HepG2 (cell line): Measurements from ENCODE around the gene VAMP2. TPM values are rescaled to one million over a fixed set of nuclear protein-coding genes. Genes with fewer than 3 reads are reported as not detected.
A peak's percentile ranks its signal among the peaks of the same experiment; 100 is the strongest.

Source experiments
- ARID5B ChIP-seq: IDR thresholded peaks from 2 replicates; pipeline ENCODE4 v1.4.0; 2020; ENCODE audit warnings: mild to moderate bottlenecking, missing genetic modification reagents
- EED ChIP-seq: sonication (generic); formaldehyde crosslinking; IDR thresholded peaks from 2 replicates; pipeline ENCODE4 v1.5.0; 2020; ENCODE audit warnings: mild to moderate bottlenecking, missing genetic modification reagents
- FIP1L1 ChIP-seq: fragments of 200-400 bp; formaldehyde crosslinking; IDR thresholded peaks from 2 replicates; pipeline ENCODE4 v1.6.1; 2018; ENCODE audit warnings: low read depth, mild to moderate bottlenecking, low read length, moderate library complexity, borderline replicate concordance; ENCODE audit not compliant: insufficient read depth
- FOSL2 ChIP-seq: sonication (generic); formaldehyde crosslinking; IDR thresholded peaks from 2 replicates; pipeline ENCODE4 v1.4.0; 2020; ENCODE audit warnings: missing genetic modification reagents
- GTF3A ChIP-seq: sonication (generic); formaldehyde crosslinking; conservative IDR thresholded peaks from 2 replicates; pipeline ENCODE4 v1.4.0; 2020; ENCODE audit warnings: mild to moderate bottlenecking, missing genetic modification reagents
- PATZ1 ChIP-seq: sonication (generic); formaldehyde crosslinking; IDR thresholded peaks from 2 replicates; pipeline ENCODE4 v1.4.0; 2020; ENCODE audit warnings: missing genetic modification reagents
- REL ChIP-seq: sonication (generic); formaldehyde crosslinking; conservative IDR thresholded peaks from 2 replicates; pipeline ENCODE4 v1.8.0; 2022; ENCODE audit warnings: mild to moderate bottlenecking, missing genetic modification reagents, moderate library complexity
- SRY ChIP-seq: sonication (generic); formaldehyde crosslinking; IDR thresholded peaks from 2 replicates; pipeline ENCODE4 v1.8.0; 2022; ENCODE audit warnings: mild to moderate bottlenecking, missing genetic modification reagents
- TAF1 ChIP-seq: sonication (generic); formaldehyde crosslinking; IDR thresholded peaks from 2 replicates; pipeline ENCODE4 v1.4.0; 2020; ENCODE audit warnings: missing genetic modification reagents
- XBP1 ChIP-seq: sonication (generic); formaldehyde crosslinking; IDR thresholded peaks from 2 replicates; pipeline ENCODE4 v1.5.0; 2020; ENCODE audit warnings: missing genetic modification reagents
- ZNF234 ChIP-seq: sonication (generic); formaldehyde crosslinking; conservative IDR thresholded peaks from 2 replicates; pipeline ENCODE4 v1.5.1; 2020; ENCODE audit warnings: mild to moderate bottlenecking, missing genetic modification reagents
- ZNF564 ChIP-seq: sonication (generic); formaldehyde crosslinking; IDR thresholded peaks from 2 replicates; pipeline ENCODE4 v1.8.1; 2023; ENCODE audit warnings: mild to moderate bottlenecking, missing genetic modification reagents
- ZNF724P ChIP-seq: sonication (generic); formaldehyde crosslinking; IDR thresholded peaks from 2 replicates; pipeline ENCODE4 v1.8.0; 2022; ENCODE audit warnings: missing genetic modification reagents, borderline replicate concordance
- polyA plus RNA-seq, 8 experiments: library from polyadenylated mRNA; depleted of rRNA in 3 of 8; stranded (reverse) in 7 of 8; unstranded in 1 of 8; fragments of >200 nt; fragmentation: Illumina TruSeq in 4 of 8; extraction: Trizol in 4 of 8; gene quantifications; 2 replicates each; pipeline versions ENCODE4 v1.2.1 to v1.2.3, GENCODE V29; 2011 to 2016; ENCODE audit warnings: low read depth in 4 of 8, missing spikeins in 1 of 8, mixed read lengths in 1 of 8; ENCODE audit not compliant: insufficient read depth in 1 of 8
- total RNA-seq, 5 experiments: library from RNA; depleted of rRNA; stranded (reverse); fragments of >200 nt; fragmentation: Illumina TruSeq; extraction: Trizol; gene quantifications; 2 replicates each; pipeline ENCODE4 v1.2.3, GENCODE V29; 2016; ENCODE audit warnings: low read depth in 1 of 5
- TF ChIP-seq, protein P1 (sequence below): sonication (generic); formaldehyde crosslinking; IDR thresholded peaks from 2 replicates; pipeline ENCODE4 v1.5.1; 2020; ENCODE audit warnings: mild to moderate bottlenecking, missing genetic modification reagents, borderline replicate concordance
- TF ChIP-seq, protein P2 (sequence below): sonication (generic); formaldehyde crosslinking; IDR thresholded peaks from 2 replicates; pipeline ENCODE4 v1.5.1; 2020; ENCODE audit warnings: missing genetic modification reagents, mild to moderate bottlenecking, borderline replicate concordance

VAMP2 gene
- total and polyA plus RNA-seq, 2 of the 13 experiments (the other 11 are each of a cell fraction or from before 2014, with no cell fraction given) = 3.9 to 17.2 TPM

- no peak for TF ChIP-seq ARID5B (CRISPR knock-in tag)
- no peak for TF ChIP-seq XBP1 (CRISPR knock-in tag)
- TF ChIP-seq, protein P1, sequence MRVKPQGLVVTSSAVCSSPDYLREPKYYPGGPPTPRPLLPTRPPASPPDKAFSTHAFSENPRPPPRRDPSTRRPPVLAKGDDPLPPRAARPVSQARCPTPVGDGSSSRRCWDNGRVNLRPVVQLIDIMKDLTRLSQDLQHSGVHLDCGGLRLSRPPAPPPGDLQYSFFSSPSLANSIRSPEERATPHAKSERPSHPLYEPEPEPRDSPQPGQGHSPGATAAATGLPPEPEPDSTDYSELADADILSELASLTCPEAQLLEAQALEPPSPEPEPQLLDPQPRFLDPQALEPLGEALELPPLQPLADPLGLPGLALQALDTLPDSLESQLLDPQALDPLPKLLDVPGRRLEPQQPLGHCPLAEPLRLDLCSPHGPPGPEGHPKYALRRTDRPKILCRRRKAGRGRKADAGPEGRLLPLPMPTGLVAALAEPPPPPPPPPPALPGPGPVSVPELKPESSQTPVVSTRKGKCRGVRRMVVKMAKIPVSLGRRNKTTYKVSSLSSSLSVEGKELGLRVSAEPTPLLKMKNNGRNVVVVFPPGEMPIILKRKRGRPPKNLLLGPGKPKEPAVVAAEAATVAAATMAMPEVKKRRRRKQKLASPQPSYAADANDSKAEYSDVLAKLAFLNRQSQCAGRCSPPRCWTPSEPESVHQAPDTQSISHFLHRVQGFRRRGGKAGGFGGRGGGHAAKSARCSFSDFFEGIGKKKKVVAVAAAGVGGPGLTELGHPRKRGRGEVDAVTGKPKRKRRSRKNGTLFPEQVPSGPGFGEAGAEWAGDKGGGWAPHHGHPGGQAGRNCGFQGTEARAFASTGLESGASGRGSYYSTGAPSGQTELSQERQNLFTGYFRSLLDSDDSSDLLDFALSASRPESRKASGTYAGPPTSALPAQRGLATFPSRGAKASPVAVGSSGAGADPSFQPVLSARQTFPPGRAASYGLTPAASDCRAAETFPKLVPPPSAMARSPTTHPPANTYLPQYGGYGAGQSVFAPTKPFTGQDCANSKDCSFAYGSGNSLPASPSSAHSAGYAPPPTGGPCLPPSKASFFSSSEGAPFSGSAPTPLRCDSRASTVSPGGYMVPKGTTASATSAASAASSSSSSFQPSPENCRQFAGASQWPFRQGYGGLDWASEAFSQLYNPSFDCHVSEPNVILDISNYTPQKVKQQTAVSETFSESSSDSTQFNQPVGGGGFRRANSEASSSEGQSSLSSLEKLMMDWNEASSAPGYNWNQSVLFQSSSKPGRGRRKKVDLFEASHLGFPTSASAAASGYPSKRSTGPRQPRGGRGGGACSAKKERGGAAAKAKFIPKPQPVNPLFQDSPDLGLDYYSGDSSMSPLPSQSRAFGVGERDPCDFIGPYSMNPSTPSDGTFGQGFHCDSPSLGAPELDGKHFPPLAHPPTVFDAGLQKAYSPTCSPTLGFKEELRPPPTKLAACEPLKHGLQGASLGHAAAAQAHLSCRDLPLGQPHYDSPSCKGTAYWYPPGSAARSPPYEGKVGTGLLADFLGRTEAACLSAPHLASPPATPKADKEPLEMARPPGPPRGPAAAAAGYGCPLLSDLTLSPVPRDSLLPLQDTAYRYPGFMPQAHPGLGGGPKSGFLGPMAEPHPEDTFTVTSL (CRISPR knock-in tag) = no peak
- no peak for TF ChIP-seq FIP1L1
- 0 out of 2 replicates have a peak, but pooled peaks have one; percentile 10 for TF ChIP-seq ZNF564
- TF ChIP-seq SRY = no peak
- TF ChIP-seq ZNF234 (CRISPR knock-in tag) = no peak
- TF ChIP-seq FOSL2 (CRISPR knock-in tag) = no peak
- TF ChIP-seq, protein P2, sequence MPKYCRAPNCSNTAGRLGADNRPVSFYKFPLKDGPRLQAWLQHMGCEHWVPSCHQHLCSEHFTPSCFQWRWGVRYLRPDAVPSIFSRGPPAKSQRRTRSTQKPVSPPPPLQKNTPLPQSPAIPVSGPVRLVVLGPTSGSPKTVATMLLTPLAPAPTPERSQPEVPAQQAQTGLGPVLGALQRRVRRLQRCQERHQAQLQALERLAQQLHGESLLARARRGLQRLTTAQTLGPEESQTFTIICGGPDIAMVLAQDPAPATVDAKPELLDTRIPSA (CRISPR knock-in tag) = no peak
- TF ChIP-seq ZNF724P (CRISPR knock-in tag) = no peak
- 0 out of 2 replicates have a peak, but pooled peaks have one; percentile 7 for TF ChIP-seq REL (CRISPR knock-in tag)
- TF ChIP-seq GTF3A (CRISPR knock-in tag) = 0 out of 2 replicates have a peak, but pooled peaks have one; percentile 55
- no peak for TF ChIP-seq EED (CRISPR knock-in tag)
- TF ChIP-seq TAF1 (CRISPR knock-in tag) = no peak
- no peak for TF ChIP-seq PATZ1
Measured at GRCh38 chr17:8124350-8125153, 38.2 kb downstream of the VAMP2 start (continued).
